Tibial artery (tissue), 4 donors: Measurements from ENCODE around the gene SRRM5.
"Not testable (repeated sequence)": the region's sequence is repeated elsewhere in the genome, so short reads cannot be mapped to it uniquely, and the experiment has no call there.

Experiments
- DNase-seq, 2 donors: peaks; one replicate each; pipeline ENCODE4 v3.0.0-alpha.2; 2019
- H3K27ac ChIP-seq, 2 donors: fragments of 200-600 bp; sonication (generic) in 1 of 2; 1 replicate in 1 of 2; 2 replicates in 1 of 2; pipeline ENCODE4 v1.5.1; 2018 to 2019; ENCODE audit warnings: mild to moderate bottlenecking in 1 of 2
- H3K27me3 ChIP-seq, 2 donors: fragments of 200-600 bp; sonication (generic) in 1 of 2; one replicate each; pipeline versions ENCODE4 v1.5.1 to v1.6.0; 2016 to 2019
- H3K36me3 ChIP-seq, 3 donors: fragments of 200-600 bp; sonication (generic) in 2 of 3; one replicate each; pipeline ENCODE4 v1.5.1; 2016 to 2019; ENCODE audit warnings: mild to moderate bottlenecking in 2 of 3
- H3K4me1 ChIP-seq, 4 donors: fragments of 200-600 bp; sonication (generic) in 2 of 4; 1 replicate in 3 of 4; 2 replicates in 1 of 4; pipeline ENCODE4 v1.5.1; 2016 to 2019
- H3K4me3 ChIP-seq, 2 donors: fragments of 200-600 bp; sonication (generic) in 1 of 2; 1 replicate in 1 of 2; 2 replicates in 1 of 2; pipeline ENCODE4 v1.5.1; 2018 to 2019; ENCODE audit warnings: mild to moderate bottlenecking in 2 of 2
- H3K9me3 ChIP-seq, 3 donors: fragments of 200-600 bp; sonication (generic) in 1 of 3; one replicate each; pipeline ENCODE4 v1.5.1; 2016 to 2019
- intact Hi-C: fragments of 100-400 bp; cut with DNase I; formaldehyde crosslinking; loops from one replicate; pipeline ENCODE4 v1.15.0; 2023; ENCODE audit warnings: low total_unique reads
- TF ChIP-seq, protein P1 (sequence below), 2 experiments: fragments of 200-600 bp in 1 of 2; fragments of 450-650 bp in 1 of 2; IDR thresholded peaks; one replicate each; pipeline ENCODE4 v1.5.1; 2017 to 2019; ENCODE audit warnings: antibody characterized with exemption in 2 of 2, mild to moderate bottlenecking in 1 of 2, moderate library complexity in 1 of 2

The SRRM5 gene

DNA sequence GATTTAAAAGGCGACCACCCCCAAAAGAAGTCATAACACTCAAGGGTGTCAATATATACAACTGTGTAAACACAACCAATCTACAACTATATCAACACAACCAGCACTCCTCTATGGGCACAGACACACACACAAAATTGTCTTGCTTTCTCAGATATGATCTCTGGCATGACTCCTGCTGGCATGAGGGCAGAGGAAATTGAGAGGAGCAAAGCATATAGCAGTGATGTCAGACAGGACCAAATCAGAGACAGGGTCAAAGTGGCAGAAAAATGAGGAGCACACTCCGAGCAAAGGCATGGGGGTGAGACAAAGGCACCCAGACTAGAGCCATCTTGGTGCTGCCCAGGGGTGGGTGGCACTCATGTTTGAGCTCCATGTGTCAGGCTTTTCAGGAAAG lies 25.5 kb upstream of the SRRM5 start:
- no peak for DNase-seq
- Histone ChIP-seq H3K4me3 (no peak overlapping the region), H3K36me3 (peaks cover 0 to 27% (median 5%) of the 10 kb centered on the region in 3 donors), H3K27me3 (no peaks in the 10 kb centered on the region), H3K9me3 (no peaks in the 10 kb centered on the region), H3K4me1 (peaks cover 0 to 5% (median 2%) of the 10 kb centered on the region in 4 donors), H3K27ac (no peak overlapping the region)
- TF ChIP-seq, protein P1, sequence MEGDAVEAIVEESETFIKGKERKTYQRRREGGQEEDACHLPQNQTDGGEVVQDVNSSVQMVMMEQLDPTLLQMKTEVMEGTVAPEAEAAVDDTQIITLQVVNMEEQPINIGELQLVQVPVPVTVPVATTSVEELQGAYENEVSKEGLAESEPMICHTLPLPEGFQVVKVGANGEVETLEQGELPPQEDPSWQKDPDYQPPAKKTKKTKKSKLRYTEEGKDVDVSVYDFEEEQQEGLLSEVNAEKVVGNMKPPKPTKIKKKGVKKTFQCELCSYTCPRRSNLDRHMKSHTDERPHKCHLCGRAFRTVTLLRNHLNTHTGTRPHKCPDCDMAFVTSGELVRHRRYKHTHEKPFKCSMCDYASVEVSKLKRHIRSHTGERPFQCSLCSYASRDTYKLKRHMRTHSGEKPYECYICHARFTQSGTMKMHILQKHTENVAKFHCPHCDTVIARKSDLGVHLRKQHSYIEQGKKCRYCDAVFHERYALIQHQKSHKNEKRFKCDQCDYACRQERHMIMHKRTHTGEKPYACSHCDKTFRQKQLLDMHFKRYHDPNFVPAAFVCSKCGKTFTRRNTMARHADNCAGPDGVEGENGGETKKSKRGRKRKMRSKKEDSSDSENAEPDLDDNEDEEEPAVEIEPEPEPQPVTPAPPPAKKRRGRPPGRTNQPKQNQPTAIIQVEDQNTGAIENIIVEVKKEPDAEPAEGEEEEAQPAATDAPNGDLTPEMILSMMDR (IDR thresholded peaks at IDR 0.05), result no peak
- intact Hi-C loops, result no loop called here

DNA sequence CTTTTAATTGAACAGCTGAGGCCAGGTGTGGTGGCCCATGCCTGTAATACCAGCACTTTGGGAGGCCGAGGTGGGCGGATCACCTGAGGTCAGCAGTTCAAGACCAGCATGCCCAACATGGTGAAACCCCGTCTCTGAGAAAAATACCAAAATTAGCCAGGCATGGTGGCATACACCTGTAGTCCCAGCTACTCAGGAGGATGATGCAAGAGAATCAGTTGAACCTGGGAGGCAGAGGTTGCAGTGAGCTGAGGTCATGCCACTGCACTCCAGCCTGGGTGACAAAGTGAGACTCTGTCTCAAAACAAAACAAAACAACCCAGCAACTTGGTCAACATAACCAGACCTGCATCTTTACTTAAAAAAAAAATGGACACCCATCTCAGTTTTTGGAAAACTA lies 24.9 kb upstream of the SRRM5 start:
- H3K4me1 ChIP-seq, intact Hi-C loops, DNase-seq, H3K4me3 ChIP-seq, H3K27ac ChIP-seq, H3K27me3 ChIP-seq, H3K9me3 ChIP-seq: not testable (repeated sequence)
- H3K36me3 ChIP-seq, result peaks cover 3 to 34% (median 7%) of the 10 kb centered on the region in 3 donors

DNA sequence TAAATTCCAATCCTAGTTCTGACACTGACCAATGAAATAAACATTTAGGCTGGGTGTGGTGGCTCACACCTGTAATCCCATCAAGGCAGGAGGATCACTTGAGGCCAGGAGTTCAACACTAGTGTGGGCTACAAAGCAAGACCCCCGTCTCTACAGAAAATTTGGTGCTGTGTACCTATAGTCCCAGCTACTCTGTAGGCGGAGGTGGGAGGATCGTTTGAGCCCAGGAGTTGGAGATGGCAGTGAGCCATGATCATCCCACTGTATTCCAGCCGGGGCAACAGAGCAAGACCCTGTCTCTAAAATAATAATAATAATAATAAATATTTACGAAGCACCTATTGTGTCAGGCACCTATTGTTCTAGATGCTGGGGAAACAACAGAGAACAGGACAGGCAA lies 22.6 kb upstream of the SRRM5 start:
- TF ChIP-seq, protein P1 (IDR thresholded peaks at IDR 0.05), result no peak
- no peak overlapping the region for H3K4me3 ChIP-seq
- H3K9me3 ChIP-seq, result no peaks in the 10 kb centered on the region
- no peak for DNase-seq
- H3K27ac ChIP-seq, result no peak overlapping the region
- H3K4me1 ChIP-seq, result peaks cover 0 to 14% (median 11%) of the 10 kb centered on the region in 4 donors
- H3K27me3 ChIP-seq, result no peaks in the 10 kb centered on the region
- intact Hi-C loops, result no loop called here
- H3K36me3 ChIP-seq, result peaks cover 16 to 57% (median 25%) of the 10 kb centered on the region in 3 donors

DNA sequence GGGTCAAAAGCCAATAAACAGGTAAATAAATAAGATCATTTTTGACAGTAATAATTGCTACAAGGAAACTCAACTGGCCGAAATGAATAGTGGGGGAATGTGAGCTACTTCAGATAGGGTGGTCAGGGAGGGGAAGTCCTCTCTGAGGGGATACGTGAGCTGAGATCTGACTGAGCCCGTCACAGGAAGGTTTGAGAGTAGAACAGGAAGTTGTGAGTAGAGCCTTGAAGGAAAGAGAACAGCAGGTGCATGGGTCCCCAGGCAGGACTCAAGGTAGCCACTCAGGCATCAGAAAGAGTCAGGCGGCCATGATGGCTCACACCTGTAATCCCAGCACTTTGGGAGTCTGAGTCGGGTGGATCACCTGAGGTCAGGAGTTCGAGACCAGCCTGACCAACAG lies 22.2 kb upstream of the SRRM5 start:
- Histone ChIP-seq H3K27ac (no peak overlapping the region), H3K4me3 (no peak overlapping the region), H3K4me1 (peaks cover 0 to 18% (median 15%) of the 10 kb centered on the region in 4 donors), H3K36me3 (peaks cover 16 to 61% (median 25%) of the 10 kb centered on the region in 3 donors), H3K27me3 (no peaks in the 10 kb centered on the region), H3K9me3 (no peaks in the 10 kb centered on the region)
- intact Hi-C loops, result no loop called here
- TF ChIP-seq, protein P1 (IDR thresholded peaks at IDR 0.05), result no peak
- no peak for DNase-seq

DNA sequence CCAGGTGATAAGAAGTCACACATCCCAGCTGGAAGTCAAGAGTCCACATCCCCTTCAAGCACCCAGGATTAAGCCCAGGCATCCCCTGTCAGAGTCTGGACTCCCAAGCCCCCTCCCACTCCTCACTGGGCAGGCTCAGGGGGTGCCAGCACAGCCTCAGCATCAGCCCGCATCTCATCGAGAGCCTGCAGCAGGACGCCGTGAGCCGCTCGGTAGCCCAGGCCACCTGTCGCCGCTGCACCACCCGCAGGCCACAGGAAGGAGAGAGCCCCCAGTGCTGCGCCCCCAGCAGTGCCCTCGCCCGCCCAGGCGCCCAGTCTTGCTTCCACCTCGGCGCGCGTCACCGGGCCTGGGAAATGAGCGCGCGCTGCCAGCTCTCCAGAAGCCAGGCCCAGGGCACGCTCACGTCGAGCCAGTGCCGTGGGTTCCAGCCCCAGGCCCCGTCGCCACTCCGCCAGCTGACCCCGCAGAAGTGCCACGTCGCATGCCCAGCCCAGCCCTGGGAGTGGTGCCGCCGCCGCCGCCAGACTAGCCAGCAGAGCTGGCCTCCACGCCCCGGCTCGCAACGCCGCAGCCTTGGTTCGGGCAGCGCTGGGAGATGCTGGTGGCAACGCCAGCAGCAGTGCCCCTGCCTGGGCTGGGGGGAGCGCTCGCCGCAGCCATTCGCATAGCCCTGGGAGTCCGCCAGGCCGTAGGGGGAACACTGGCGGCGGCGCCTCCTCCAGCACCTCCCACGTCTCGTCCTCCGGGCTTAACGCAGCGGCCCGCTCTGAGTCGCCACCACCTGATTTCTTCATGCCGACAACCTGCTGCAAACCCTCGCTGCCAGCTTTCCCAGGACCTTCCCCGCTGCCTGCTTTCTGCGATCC lies 19.8 kb upstream of the SRRM5 start:
- H3K4me3 ChIP-seq, result no peak overlapping the region
- intact Hi-C loops, result no loop called here

More for the DNA sequence above, 19.8 kb upstream of the SRRM5 start:
- Histone ChIP-seq H3K9me3 (no peaks in the 10 kb centered on the region), H3K4me1 (peaks cover 0 to 32% (median 27%) of the 10 kb centered on the region in 4 donors), H3K27ac (no peak overlapping the region), H3K27me3 (no peaks in the 10 kb centered on the region), H3K36me3 (peaks cover 16 to 62% (median 25%) of the 10 kb centered on the region in 3 donors)
- TF ChIP-seq, protein P1 (IDR thresholded peaks at IDR 0.05), result no peak
- no peak for DNase-seq
